Endodermal cell (in vitro differentiated cells): ENCODE results near the gene NFATC2. TPM values are rescaled to one million over a fixed set of nuclear protein-coding genes. Genes with fewer than 3 reads are reported as not detected.

Source experiments
- DNase-seq: peaks from one replicate; pipeline ENCODE4 v3.0.0-alpha.2; 2017
- H3K27ac ChIP-seq: 2 replicates; pipeline ENCODE4 v1.5.1; 2013; ENCODE audit warnings: mild to moderate bottlenecking, low read depth, low read length, moderate library complexity
- H3K27me3 ChIP-seq: 2 replicates; pipeline ENCODE4 v1.6.1; 2013; ENCODE audit warnings: mild to moderate bottlenecking, low read length, moderate library complexity; ENCODE audit not compliant: insufficient read depth, control insufficient read depth, poor library complexity, severe bottlenecking
- H3K36me3 ChIP-seq: 2 replicates; pipeline ENCODE4 v1.7.0; 2013; ENCODE audit warnings: mild to moderate bottlenecking, low read length, moderate library complexity; ENCODE audit not compliant: control insufficient read depth, insufficient read depth
- H3K4me1 ChIP-seq: one replicate; pipeline ENCODE4 v1.7.0; 2013; ENCODE audit warnings: low read length; ENCODE audit not compliant: control insufficient read depth, insufficient read depth
- H3K4me3 ChIP-seq: 2 replicates; pipeline ENCODE4 v1.5.1; 2013; ENCODE audit warnings: mild to moderate bottlenecking, low read length, moderate library complexity
- H3K9ac ChIP-seq: 2 replicates; pipeline ENCODE4 v1.6.1; 2013; ENCODE audit warnings: mild to moderate bottlenecking, low read length, moderate library complexity; ENCODE audit not compliant: poor library complexity, severe bottlenecking; ENCODE audit errors: extremely low read depth
- H3K9me3 ChIP-seq: 2 replicates; pipeline ENCODE4 v1.6.1; 2013; ENCODE audit warnings: mild to moderate bottlenecking, low read length, moderate library complexity; ENCODE audit not compliant: control insufficient read depth
- H3K27ac Mint-ChIP-seq: 2 replicates; pipeline ENCODE4 v1.8.0; 2020; ENCODE audit warnings: mixed read lengths
- H3K27me3 Mint-ChIP-seq: 2 replicates; pipeline ENCODE4 v1.8.0; 2021; ENCODE audit warnings: mild to moderate bottlenecking, mixed read lengths; ENCODE audit not compliant: insufficient read depth
- H3K36me3 Mint-ChIP-seq: 2 replicates; pipeline ENCODE4 v1.8.0; 2020; ENCODE audit warnings: low read depth, mixed read lengths
- H3K4me1 Mint-ChIP-seq: 2 replicates; pipeline ENCODE4 v1.8.0; 2020; ENCODE audit warnings: mixed read lengths
- H3K4me3 Mint-ChIP-seq: 2 replicates; pipeline ENCODE4 v1.8.0; 2020; ENCODE audit warnings: mild to moderate bottlenecking, moderate library complexity, mixed read lengths
- H3K9me3 Mint-ChIP-seq: 2 replicates; pipeline ENCODE4 v1.8.0; 2020; ENCODE audit warnings: mild to moderate bottlenecking, mixed read lengths
- WGBS, 2 experiments: methylation state at CpG; one replicate each; pipeline versions ENCODE4 v1.1.5 to v1.1.7; 2013; ENCODE audit warnings: missing lambda C conversion rate in 2 of 2, mixed read lengths in 1 of 2; ENCODE audit not compliant: insufficient coverage in 1 of 2, insufficient read length in 1 of 2; 5-methylcytosine and 5-hydroxymethylcytosine counted together
- total RNA-seq, 2 donors: library from RNA; stranded (reverse); fragmentation: NEBNext Ultra II Directional in 1 of 2; extraction: Animal tissue kit (Norgen Biotek cat#: 25700) in 1 of 2; gene quantifications; 2 replicates in 1 of 2; 3 replicates in 1 of 2; pipeline ENCODE4 v1.2.1, GENCODE V29; 2021
- TF ChIP-seq, protein P1 (sequence below): fragments of 200-600 bp; sonication (generic); conservative IDR thresholded peaks from 2 replicates; pipeline ENCODE4 v1.5.0; 2021; ENCODE audit warnings: antibody characterized with exemption, mild to moderate bottlenecking

Gene NFATC2
- total RNA-seq, 2 donors from 2014 or later, result 1.5 to 2.1 TPM

DNA sequence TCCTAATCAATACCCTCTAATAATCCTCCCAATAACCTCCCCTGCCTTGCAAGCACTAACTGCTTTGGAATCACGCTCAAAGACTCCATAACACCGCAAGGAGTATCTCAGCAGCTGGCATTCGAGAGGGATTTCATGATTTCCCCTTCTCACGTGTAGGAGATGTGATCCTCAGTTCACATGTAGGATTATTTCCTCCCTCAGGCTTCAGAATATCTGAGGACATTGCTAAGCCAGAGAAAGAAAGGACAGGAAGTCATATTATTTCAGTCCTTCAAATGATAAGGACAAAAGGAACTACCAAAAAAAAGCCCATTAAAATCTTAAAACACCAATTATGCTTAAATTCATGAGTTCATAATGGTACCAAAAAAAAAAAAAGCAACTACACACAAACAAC, 122.9 kb downstream of the NFATC2 start:
- DNase-seq, result no peak
- H3K4me3 Mint-ChIP-seq, result no peak overlapping the region
- TF ChIP-seq, protein P1, sequence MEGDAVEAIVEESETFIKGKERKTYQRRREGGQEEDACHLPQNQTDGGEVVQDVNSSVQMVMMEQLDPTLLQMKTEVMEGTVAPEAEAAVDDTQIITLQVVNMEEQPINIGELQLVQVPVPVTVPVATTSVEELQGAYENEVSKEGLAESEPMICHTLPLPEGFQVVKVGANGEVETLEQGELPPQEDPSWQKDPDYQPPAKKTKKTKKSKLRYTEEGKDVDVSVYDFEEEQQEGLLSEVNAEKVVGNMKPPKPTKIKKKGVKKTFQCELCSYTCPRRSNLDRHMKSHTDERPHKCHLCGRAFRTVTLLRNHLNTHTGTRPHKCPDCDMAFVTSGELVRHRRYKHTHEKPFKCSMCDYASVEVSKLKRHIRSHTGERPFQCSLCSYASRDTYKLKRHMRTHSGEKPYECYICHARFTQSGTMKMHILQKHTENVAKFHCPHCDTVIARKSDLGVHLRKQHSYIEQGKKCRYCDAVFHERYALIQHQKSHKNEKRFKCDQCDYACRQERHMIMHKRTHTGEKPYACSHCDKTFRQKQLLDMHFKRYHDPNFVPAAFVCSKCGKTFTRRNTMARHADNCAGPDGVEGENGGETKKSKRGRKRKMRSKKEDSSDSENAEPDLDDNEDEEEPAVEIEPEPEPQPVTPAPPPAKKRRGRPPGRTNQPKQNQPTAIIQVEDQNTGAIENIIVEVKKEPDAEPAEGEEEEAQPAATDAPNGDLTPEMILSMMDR, result no peak

DNA sequence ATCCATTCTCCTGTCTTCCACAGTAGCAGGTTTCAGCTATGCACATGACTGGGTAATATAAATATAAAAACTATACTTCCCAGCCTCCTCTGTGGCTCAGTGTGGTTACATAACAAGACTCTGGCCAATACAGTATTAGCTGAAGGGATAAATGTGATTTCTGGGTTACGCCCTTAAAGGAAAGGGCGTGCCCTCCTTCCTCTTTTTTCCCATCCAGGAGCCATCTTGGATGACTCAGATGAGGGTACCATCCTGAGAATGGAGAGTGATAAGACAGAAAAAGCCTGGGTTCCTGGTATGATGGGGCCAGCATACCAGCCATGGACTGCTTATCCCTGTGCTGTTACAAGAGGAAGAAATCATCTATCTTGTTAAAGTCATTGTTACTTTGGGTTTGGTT, 123.3 kb downstream of the NFATC2 start:
- H3K36me3 ChIP-seq, result no peaks in the 10 kb centered on the region
- Mint-ChIP-seq H3K36me3 (no peaks in the 10 kb centered on the region), H3K4me3 (no peak overlapping the region), H3K27ac (no peak overlapping the region), H3K27me3 (no peaks in the 10 kb centered on the region), H3K9me3 (no peaks in the 10 kb centered on the region), H3K4me1 (peaks cover 9% of the 10 kb centered on the region)
- H3K9me3 ChIP-seq, result no peaks in the 10 kb centered on the region
- DNase-seq, result no peak
- H3K9ac ChIP-seq, result no peak overlapping the region
- no peak overlapping the region for H3K27ac ChIP-seq
- no peak overlapping the region for H3K4me3 ChIP-seq
- TF ChIP-seq, protein P1, result no peak
- no peaks in the 10 kb centered on the region for H3K4me1 ChIP-seq
- 98 to 100% methylated on average over 2 of the region's 2 CpGs for WGBS, 2 experiments
- no peaks in the 10 kb centered on the region for H3K27me3 ChIP-seq

More for the DNA sequence above, 122.9 kb downstream of the NFATC2 start:
- Mint-ChIP-seq H3K27me3 (no peaks in the 10 kb centered on the region), H3K36me3 (no peaks in the 10 kb centered on the region), H3K27ac (no peak overlapping the region), H3K9me3 (no peaks in the 10 kb centered on the region), H3K4me1 (peaks cover 11% of the 10 kb centered on the region)
- Histone ChIP-seq H3K36me3 (no peaks in the 10 kb centered on the region), H3K4me3 (no peak overlapping the region), H3K9ac (no peak overlapping the region), H3K9me3 (no peaks in the 10 kb centered on the region), H3K27ac (no peak overlapping the region), H3K4me1 (no peaks in the 10 kb centered on the region), H3K27me3 (no peaks in the 10 kb centered on the region)
- WGBS, 2 experiments, result 91 to 97% methylated on average over 4 of the region's 4 CpGs

DNA sequence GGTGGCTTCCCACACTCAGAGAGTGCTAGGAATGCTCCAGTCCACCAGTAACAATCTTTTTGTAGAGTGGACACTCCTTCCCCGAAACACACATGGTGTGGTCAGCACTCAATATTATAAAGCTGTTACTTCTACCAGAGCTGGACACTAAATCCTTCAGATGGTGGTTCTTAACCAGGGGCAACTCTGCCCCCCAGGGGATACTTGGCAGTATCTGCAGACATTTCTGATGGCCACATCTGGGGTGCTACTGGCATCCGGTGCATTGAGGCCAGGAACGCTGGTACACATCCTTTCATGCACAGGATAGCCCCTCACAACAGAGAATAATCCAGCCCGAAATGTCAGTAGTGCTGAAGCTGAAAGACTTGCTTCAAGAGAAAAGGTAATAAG, 124.4 kb downstream of the NFATC2 start:
- WGBS, 2 experiments, result 90 to 100% methylated on average over 2 to 4 of the region's 4 CpGs
- no peaks in the 10 kb centered on the region for H3K36me3 ChIP-seq
- no peak for DNase-seq
- Mint-ChIP-seq H3K36me3 (no peaks in the 10 kb centered on the region), H3K9me3 (no peaks in the 10 kb centered on the region), H3K4me3 (no peak overlapping the region), H3K27me3 (no peaks in the 10 kb centered on the region), H3K4me1 (no peaks in the 10 kb centered on the region), H3K27ac (no peak overlapping the region)
- no peak overlapping the region for H3K4me3 ChIP-seq
- H3K9ac ChIP-seq, result no peak overlapping the region
- H3K9me3 ChIP-seq, result no peaks in the 10 kb centered on the region
- no peaks in the 10 kb centered on the region for H3K27me3 ChIP-seq
- no peak overlapping the region for H3K27ac ChIP-seq
- TF ChIP-seq, protein P1, result no peak
- H3K4me1 ChIP-seq, result no peaks in the 10 kb centered on the region
